ENCODE results near the gene MAJIN. TPM values are rescaled to one million over a fixed set of nuclear protein-coding genes. Genes with fewer than 3 reads are reported as not detected.

MAJIN gene
- total RNA-seq, 2 donors from 2014 or later = 7.4 TPM; not detected in 1

- no peak for TF ChIP-seq POLR2AphosphoS5 (IDR thresholded peaks at IDR 0.05)
- TF ChIP-seq POLR2A (IDR thresholded peaks at IDR 0.05) = no peak
- no peak for TF ChIP-seq CTCF (IDR thresholded peaks at IDR 0.05)
- Histone ChIP-seq H3K36me3 (no peaks in the 10 kb centered on the region), H3K27ac (no peak overlapping the region), H3K9me3 (no peaks in the 10 kb centered on the region), H3K4me3 (no peak overlapping the region), H3K4me1 (replicated peaks) (no peaks in the 10 kb centered on the region), H3K27me3 (replicated peaks; ENCODE audit: insufficient read depth) (no peaks in the 10 kb centered on the region)
- intact Hi-C loops (cut with DNase I) = no loop called here
- no peak for DNase-seq (ENCODE audit: low spot score)
- 41% methylated on average over 5 of the region's 5 CpGs for WGBS
Measured at GRCh38 chr11:64954201-64954600, 17.7 kb downstream of the MAJIN start.

GRCh38 chr11:64951529-64951928, 20.4 kb downstream of the MAJIN start:
- Histone ChIP-seq H3K27me3 (replicated peaks; ENCODE audit: insufficient read depth) (no peaks in the 10 kb centered on the region), H3K36me3 (no peaks in the 10 kb centered on the region), H3K4me3 (no peak overlapping the region), H3K27ac (no peak overlapping the region), H3K9me3 (no peaks in the 10 kb centered on the region), H3K4me1 (replicated peaks) (no peaks in the 10 kb centered on the region)
- 71% methylated on average over 4 of the region's 4 CpGs for WGBS
- TF ChIP-seq CTCF (IDR thresholded peaks at IDR 0.05) = no peak
- no peak for TF ChIP-seq POLR2A (IDR thresholded peaks at IDR 0.05)
- no peak for TF ChIP-seq POLR2AphosphoS5 (IDR thresholded peaks at IDR 0.05)
- intact Hi-C loops (cut with DNase I) = no loop called here
- DNase-seq (ENCODE audit: low spot score) = no peak

GRCh38 chr11:64947208-64947814, 24.6 kb downstream of the MAJIN start:
- TF ChIP-seq POLR2AphosphoS5 (IDR thresholded peaks at IDR 0.05) (no peak), CTCF (IDR thresholded peaks at IDR 0.05) (no peak), POLR2A (IDR thresholded peaks at IDR 0.05) (no peak)
- Histone ChIP-seq H3K36me3 (no peaks in the 10 kb centered on the region), H3K4me3 (no peak overlapping the region), H3K27me3 (replicated peaks; ENCODE audit: insufficient read depth) (no peaks in the 10 kb centered on the region), H3K27ac (no peak overlapping the region), H3K4me1 (replicated peaks) (no peaks in the 10 kb centered on the region), H3K9me3 (no peaks in the 10 kb centered on the region)
- DNase-seq (ENCODE audit: low spot score) = no peak
- intact Hi-C loops (cut with DNase I) = no loop called here
- WGBS = 54% methylated on average over 5 of the region's 5 CpGs

GRCh38 chr11:64936539-64936938, 35.4 kb downstream of the MAJIN start:
- DNase-seq (ENCODE audit: low spot score) = no peak

More at GRCh38 chr11:64936539-64936938, 35.4 kb downstream of the MAJIN start:
- H3K4me3 ChIP-seq = no peak overlapping the region
- no peak for TF ChIP-seq CTCF (IDR thresholded peaks at IDR 0.05)
- WGBS = 87% methylated on average over 4 of the region's 4 CpGs
- intact Hi-C loops (cut with DNase I) = no loop called here
- H3K9me3 ChIP-seq = no peaks in the 10 kb centered on the region
- H3K4me1 ChIP-seq (replicated peaks) = no peaks in the 10 kb centered on the region
- H3K27me3 ChIP-seq (replicated peaks; ENCODE audit: insufficient read depth) = no peaks in the 10 kb centered on the region
- peaks cover 0 to under 1% of the 10 kb centered on the region in 2 donors for H3K36me3 ChIP-seq
- H3K27ac ChIP-seq = no peak overlapping the region

Data from prostate gland (tissue), 2 donors.